GM11168 (cell line): ENCODE measurements around the gene TMEM273.

Source experiments
- in situ Hi-C: fragments of 300-500 bp; cut with MboI; formaldehyde crosslinking; loops from one replicate; pipeline ENCODE4 v1.12.0; 2022; ENCODE audit warnings: low sequenced_read_pairs; ENCODE audit not compliant: unreplicated experiment

TMEM273 gene

GRCh38 chr10:49177391-49178355 is 10.5 kb downstream of the TMEM273 start:
- in situ Hi-C loops = no loop called here

GRCh38 chr10:49176310-49177268 is 11.6 kb downstream of the TMEM273 start:
- in situ Hi-C loops = no loop called here

DNA sequence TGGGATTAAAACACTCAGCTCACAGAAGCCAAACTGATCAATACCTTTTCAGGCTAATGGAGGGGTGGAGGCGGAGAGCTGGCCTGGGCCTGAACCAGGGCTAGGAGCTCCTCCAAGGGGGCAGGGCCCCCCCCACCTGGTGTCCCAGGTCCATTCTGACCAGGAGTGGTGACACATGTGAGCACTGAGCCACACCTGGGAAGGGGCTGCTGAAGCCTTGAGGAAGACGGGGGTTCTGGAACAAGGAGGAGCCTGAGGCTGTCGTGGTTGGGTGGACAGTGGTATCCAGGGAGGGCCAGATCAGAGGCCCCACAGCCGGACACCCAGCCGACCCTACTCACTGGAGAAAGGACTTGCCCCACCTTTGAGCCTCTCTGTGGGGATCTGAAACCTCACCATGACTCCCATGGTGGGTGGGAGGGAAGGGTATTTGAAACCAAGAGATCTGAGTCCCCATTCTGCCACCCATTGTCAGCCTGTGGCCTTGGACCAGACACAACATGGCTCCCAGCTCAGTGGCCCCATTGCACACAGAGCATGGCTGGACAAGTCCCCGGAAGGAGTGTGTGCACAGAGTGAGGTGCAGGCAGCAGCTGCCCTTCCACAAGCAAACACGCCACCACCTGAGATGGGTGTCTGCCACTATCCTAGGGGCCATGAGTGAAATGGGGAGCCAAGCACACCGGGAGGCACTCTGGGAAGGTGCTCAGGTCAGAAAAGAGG is 12.4 kb downstream of the TMEM273 start:
- in situ Hi-C loops = no loop called here

GRCh38 chr10:49174926-49175500 is 13.2 kb downstream of the TMEM273 start:
- in situ Hi-C loops = no loop called here

- in situ Hi-C loops = no loop called here
Measured at GRCh38 chr10:49174261-49174925, 13.8 kb downstream of the TMEM273 start.

GRCh38 chr10:49173853-49174252 is 14.3 kb downstream of the TMEM273 start:
- in situ Hi-C loops = no loop called here

DNA sequence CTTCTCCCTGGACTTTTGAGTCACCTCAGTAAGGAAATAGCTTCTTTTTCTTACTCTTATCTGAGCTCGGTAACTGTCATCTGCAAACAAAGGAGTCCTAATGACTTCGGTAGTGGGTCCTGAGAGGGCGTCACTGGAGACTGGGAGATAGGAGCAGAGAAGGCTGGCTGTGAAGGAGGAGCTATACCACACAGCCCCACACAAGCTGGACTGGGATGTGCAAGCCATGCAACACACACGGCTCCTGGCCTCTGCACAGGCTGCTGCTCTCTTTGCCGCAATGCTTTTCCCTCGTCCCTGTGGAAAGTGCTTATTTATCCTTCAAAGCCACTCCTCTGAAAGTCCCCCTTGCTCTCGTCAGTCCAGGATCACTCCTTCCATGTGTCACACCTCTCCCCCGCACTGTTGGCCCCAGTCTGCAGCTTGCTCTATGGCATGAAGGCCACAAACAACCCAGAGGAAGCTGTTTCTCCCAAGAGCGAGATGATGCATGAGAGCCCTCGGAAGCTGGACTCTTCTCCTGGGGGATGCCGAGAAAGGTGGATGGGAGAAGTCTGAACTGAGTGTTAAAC is 14.9 kb downstream of the TMEM273 start:
- in situ Hi-C loops = no loop called here

DNA sequence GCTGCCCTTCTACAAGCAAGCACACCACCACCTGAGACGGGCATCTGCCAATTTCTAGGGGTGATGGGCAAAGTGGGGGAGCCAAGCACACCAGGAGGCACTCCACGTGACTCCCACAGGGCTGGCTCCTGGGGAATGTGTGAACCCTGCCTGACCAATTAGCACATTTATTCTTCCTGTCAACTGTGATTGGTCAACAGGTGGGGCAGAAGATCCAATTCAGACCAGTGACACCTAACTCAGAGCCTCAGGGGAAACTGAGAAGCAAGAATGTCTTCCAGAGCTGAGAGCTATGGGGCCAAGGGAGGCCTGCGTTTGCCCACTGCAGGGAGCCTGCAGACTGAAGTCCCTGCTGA is 15.4 kb downstream of the TMEM273 start:
- in situ Hi-C loops = no loop called here

- in situ Hi-C loops = no loop called here
Measured at GRCh38 chr10:49172061-49172776, 16.0 kb downstream of the TMEM273 start.

- in situ Hi-C loops = no loop called here
Measured at GRCh38 chr10:49171326-49172060, 16.7 kb downstream of the TMEM273 start.

- in situ Hi-C loops = no loop called here
Measured at GRCh38 chr10:49170632-49171325, 17.4 kb downstream of the TMEM273 start.

DNA sequence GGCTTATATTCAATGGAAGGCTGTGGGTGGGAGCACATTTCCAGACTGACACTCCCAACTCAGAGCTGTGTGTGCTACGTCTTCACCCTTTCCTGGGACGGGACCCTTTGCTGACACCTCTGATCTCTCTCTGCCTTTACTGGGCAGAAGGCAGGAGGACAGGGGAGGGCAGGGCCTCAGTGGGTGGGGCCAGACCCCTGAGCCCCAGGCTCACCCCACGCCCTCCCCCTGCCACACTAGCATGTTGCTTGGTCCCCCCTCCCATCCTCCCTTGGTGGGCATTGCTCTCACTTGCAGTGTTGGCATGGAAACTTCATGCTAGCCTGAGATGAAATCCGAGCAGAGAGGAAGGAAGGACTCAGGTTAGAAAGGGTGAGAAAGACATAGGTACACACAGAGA is 18.4 kb downstream of the TMEM273 start:
- in situ Hi-C loops = no loop called here

- in situ Hi-C loops = no loop called here
Measured at GRCh38 chr10:49168831-49169500, 19.2 kb downstream of the TMEM273 start.

GRCh38 chr10:49168171-49168540 is 20.0 kb downstream of the TMEM273 start:
- in situ Hi-C loops = no loop called here

DNA sequence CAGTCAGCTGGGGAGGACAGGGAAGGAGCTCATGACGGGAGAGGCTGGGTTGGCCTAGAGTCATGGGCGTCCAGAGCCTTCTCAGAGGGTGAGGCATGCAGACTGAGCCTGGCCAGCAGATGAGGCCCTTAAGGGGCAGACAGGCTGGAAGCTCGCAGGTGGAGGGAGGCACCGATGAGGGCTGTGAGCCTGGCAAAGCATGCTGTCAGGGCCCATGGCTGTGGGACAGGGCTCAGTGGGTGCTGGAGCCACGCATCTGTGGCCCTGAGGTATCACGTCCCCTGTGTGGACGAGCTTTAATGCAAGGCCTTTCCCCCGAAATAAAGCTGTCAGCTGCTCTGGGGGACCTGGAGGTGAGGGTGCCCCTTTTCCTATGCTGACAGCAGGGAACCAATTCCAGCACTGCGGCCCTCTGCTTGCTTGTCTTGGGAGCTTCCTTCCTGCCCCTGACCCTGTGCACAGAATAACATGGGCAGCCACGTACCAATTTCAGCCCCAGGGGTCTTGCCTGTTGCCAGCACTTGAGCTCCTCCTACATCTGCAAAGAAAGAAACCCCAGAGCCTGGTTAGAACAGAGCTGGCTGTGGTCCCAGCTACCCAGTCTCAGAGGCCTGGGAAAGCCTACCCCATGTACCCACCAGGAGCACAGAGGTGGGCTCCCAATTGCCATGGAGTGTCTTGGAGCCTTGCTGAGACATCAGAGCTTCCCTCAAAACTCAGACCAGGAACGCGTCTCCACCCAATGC is 20.6 kb downstream of the TMEM273 start:
- in situ Hi-C loops = no loop called here
